KMS-11 (cell line): ENCODE data around the gene TAS2R30.
"Not testable (repeated sequence)": the region's sequence is repeated elsewhere in the genome, so short reads cannot be mapped to it uniquely, and the experiment has no call there.

Source experiments
- H2AFZ ChIP-seq: fragments of 200-600 bp; sonication (generic); 2 replicates; pipeline ENCODE4 v1.6.1; 2016; ENCODE audit warnings: antibody characterized with exemption, mixed run types, low read depth
- H3K27ac ChIP-seq: fragments of 200-600 bp; sonication (generic); 2 replicates; pipeline ENCODE4 v1.6.1; 2016; ENCODE audit warnings: mild to moderate bottlenecking, mixed run types
- H3K27me3 ChIP-seq: fragments of 200-600 bp; sonication (generic); 2 replicates; pipeline ENCODE4 v1.6.1; 2017; ENCODE audit warnings: mild to moderate bottlenecking, low read depth, mixed run types, moderate library complexity; ENCODE audit not compliant: insufficient read depth
- H3K36me3 ChIP-seq: fragments of 200-600 bp; sonication (generic); 2 replicates; pipeline ENCODE4 v1.6.1; 2017; ENCODE audit warnings: mild to moderate bottlenecking, mixed run types; ENCODE audit not compliant: insufficient read depth
- H3K4me1 ChIP-seq: fragments of 200-600 bp; sonication (generic); 2 replicates; pipeline ENCODE4 v1.6.1; 2016; ENCODE audit warnings: mild to moderate bottlenecking, low read depth, mixed run types; ENCODE audit not compliant: poor library complexity, severe bottlenecking
- H3K4me2 ChIP-seq: fragments of 200-600 bp; sonication (generic); 2 replicates; pipeline ENCODE4 v1.7.0; 2016; ENCODE audit warnings: mild to moderate bottlenecking, mixed run types
- H3K4me3 ChIP-seq: fragments of 200-600 bp; sonication (generic); IDR thresholded peaks from 2 replicates; pipeline ENCODE4 v1.6.1; 2017; ENCODE audit warnings: low read depth, low read length, mixed read lengths; ENCODE audit not compliant: insufficient read depth
- H3K79me2 ChIP-seq: fragments of 200-600 bp; sonication (generic); 2 replicates; pipeline ENCODE4 v1.6.1; 2016; ENCODE audit warnings: low read depth, mixed run types; ENCODE audit not compliant: insufficient read depth
- H3K9ac ChIP-seq: fragments of 200-600 bp; sonication (generic); 2 replicates; pipeline ENCODE4 v1.6.1; 2016; ENCODE audit warnings: mild to moderate bottlenecking, mixed run types
- H4K20me1 ChIP-seq: fragments of 200-600 bp; sonication (generic); 2 replicates; pipeline ENCODE4 v1.6.1; 2016; ENCODE audit warnings: mild to moderate bottlenecking, mixed run types; ENCODE audit not compliant: insufficient read depth
- CTCF ChIP-seq: fragments of 200-600 bp; sonication (generic); conservative IDR thresholded peaks from 2 replicates; pipeline ENCODE4 v1.6.1; 2017; ENCODE audit warnings: low read depth, mild to moderate bottlenecking, antibody characterized with exemption, low read length, moderate library complexity, mixed read lengths

The TAS2R30 gene

GRCh38 chr12:11107719-11108118, 26.7 kb downstream of the TAS2R30 start:
- no peaks in the 10 kb centered on the region for H3K4me1 ChIP-seq
- no peak for TF ChIP-seq CTCF
- no peak overlapping the region for H3K9ac ChIP-seq
- no peak overlapping the region for H3K4me2 ChIP-seq
- no peaks in the 10 kb centered on the region for H3K27me3 ChIP-seq
- H4K20me1 ChIP-seq: no peaks in the 10 kb centered on the region
- H3K4me3 ChIP-seq: no peak overlapping the region
- H3K79me2 ChIP-seq: peaks cover 22% of the 10 kb centered on the region
- H2AFZ ChIP-seq: no peak overlapping the region
- H3K27ac ChIP-seq: no peak overlapping the region
- no peaks in the 10 kb centered on the region for H3K36me3 ChIP-seq

GRCh38 chr12:11106288-11106687, 28.2 kb downstream of the TAS2R30 start:
- no peak overlapping the region for H2AFZ ChIP-seq
- H3K79me2 ChIP-seq: peaks cover 12% of the 10 kb centered on the region

GRCh38 chr12:11105546-11105945, 28.9 kb downstream of the TAS2R30 start:
- no peak overlapping the region for H3K27ac ChIP-seq
- H3K36me3 ChIP-seq: no peaks in the 10 kb centered on the region
- TF ChIP-seq CTCF: no peak
- H4K20me1 ChIP-seq: no peaks in the 10 kb centered on the region
- peaks cover 12% of the 10 kb centered on the region for H3K79me2 ChIP-seq
- H3K27me3 ChIP-seq: no peaks in the 10 kb centered on the region
- no peak overlapping the region for H3K4me2 ChIP-seq
- no peaks in the 10 kb centered on the region for H3K4me1 ChIP-seq
- H3K9ac ChIP-seq: no peak overlapping the region
- H2AFZ ChIP-seq: no peak overlapping the region
- no peak overlapping the region for H3K4me3 ChIP-seq

More at GRCh38 chr12:11106288-11106687, 28.2 kb downstream of the TAS2R30 start:
- H3K27ac ChIP-seq: no peak overlapping the region
- no peak overlapping the region for H3K4me2 ChIP-seq
- H3K4me1 ChIP-seq: no peaks in the 10 kb centered on the region
- no peaks in the 10 kb centered on the region for H3K36me3 ChIP-seq
- no peak overlapping the region for H3K9ac ChIP-seq
- no peak overlapping the region for H3K4me3 ChIP-seq
- no peaks in the 10 kb centered on the region for H4K20me1 ChIP-seq
- no peak for TF ChIP-seq CTCF
- no peaks in the 10 kb centered on the region for H3K27me3 ChIP-seq

- not testable (repeated sequence) for H3K27ac ChIP-seq, H3K36me3 ChIP-seq, H4K20me1 ChIP-seq, H3K4me2 ChIP-seq, H3K9ac ChIP-seq, H3K27me3 ChIP-seq, H3K79me2 ChIP-seq, H3K4me3 ChIP-seq, H3K4me1 ChIP-seq, H2AFZ ChIP-seq
These were observed 39.5 kb downstream of the TAS2R30 start for GRCh38 chr12:11094910-11095309.

- Histone ChIP-seq H3K4me1 (no peaks in the 10 kb centered on the region), H3K79me2 (no peaks in the 10 kb centered on the region), H3K27ac (no peak within 1 kb of the TSS), H3K4me3 (no peak within 1 kb of the TSS), H3K9ac (no peak within 1 kb of the TSS), H4K20me1 (no peaks in the 10 kb centered on the region), H3K27me3 (no peaks in the 10 kb centered on the region), H3K4me2 (no peak within 1 kb of the TSS), H3K36me3 (no peaks in the 10 kb centered on the region), H2AFZ (no peak within 1 kb of the TSS)
- TF ChIP-seq CTCF: no peak
These were observed 42.3 kb downstream of the TAS2R30 start, which contains the start of gene TAS2R43 for GRCh38 chr12:11092128-11092527. Gene TAS2R43, minus strand, starts transcription at chr12:11092313. Its CDS starts 84 bp downstream, at chr12:11092229.
